Kidney (tissue), 14 donors: Measurements from ENCODE around the gene ZP1. TPM values are rescaled to one million over a fixed set of nuclear protein-coding genes. Genes with fewer than 3 reads are reported as not detected.

Experiments
- DNase-seq, 5 donors: peaks; one replicate each; pipeline ENCODE4 v3.0.0-alpha.2; 2013 to 2020
- FAIRE-seq: peaks from 2 replicates; lab custom pipeline; 2012; peaks lifted over from hg19 to GRCh38; lab: Jason Lieb, UNC
- H3K27ac ChIP-seq, 2 donors: one replicate each; pipeline ENCODE4 v1.7.0; 2013; ENCODE audit warnings: low read depth in 2 of 2, low read length in 2 of 2, inconsistent platforms in 1 of 2
- H3K27me3 ChIP-seq: one replicate; pipeline ENCODE4 v1.7.1; 2013; ENCODE audit warnings: low read length, inconsistent platforms; ENCODE audit not compliant: control insufficient read depth, insufficient read depth
- H3K36me3 ChIP-seq, 3 donors: one replicate each; pipeline versions ENCODE4 v1.7.0 to v1.7.1; 2013; ENCODE audit warnings: low read length in 3 of 3, control low read depth in 1 of 3, inconsistent platforms in 1 of 3; ENCODE audit not compliant: insufficient read depth in 3 of 3, control insufficient read depth in 2 of 3
- H3K4me1 ChIP-seq, 3 donors: one replicate each; pipeline versions ENCODE4 v1.7.0 to v1.7.1; 2013; ENCODE audit warnings: low read length in 3 of 3, inconsistent platforms in 1 of 3, low read depth in 1 of 3; ENCODE audit not compliant: control insufficient read depth in 2 of 3, insufficient read depth in 2 of 3
- H3K4me3 ChIP-seq, 3 donors: one replicate each; pipeline versions ENCODE4 v1.7.0 to v1.8.1; 2013; ENCODE audit warnings: low read length in 3 of 3, control low read depth in 1 of 3, inconsistent platforms in 1 of 3
- H3K9ac ChIP-seq, 3 donors: one replicate each; pipeline versions ENCODE4 v1.7.0 to v1.7.1; 2013; ENCODE audit warnings: low read length in 3 of 3, control low read depth in 1 of 3, inconsistent platforms in 1 of 3
- H3K9me3 ChIP-seq, 3 donors: one replicate each; pipeline versions ENCODE4 v1.7.0 to v1.7.1; 2013; ENCODE audit warnings: low read length in 3 of 3, control low read depth in 1 of 3, inconsistent platforms in 1 of 3; ENCODE audit not compliant: control insufficient read depth in 2 of 3, insufficient read depth in 1 of 3
- CTCF ChIP-seq: IDR thresholded peaks from 3 replicates; pipeline ENCODE4 v1.5.1; 2012; ENCODE audit warnings: mild to moderate bottlenecking, moderate library complexity, borderline replicate concordance; ENCODE audit not compliant: insufficient read depth; ENCODE audit errors: extremely low read depth
- intact Hi-C: fragments of 100-400 bp; cut with DNase I; formaldehyde crosslinking; loops from one replicate; pipeline ENCODE4 v1.11.1; 2022
- polyA plus RNA-seq: library from polyadenylated mRNA; stranded (reverse); fragments of 350-450 nt; fragmentation: Illumina TruSeq; extraction: RNeasy Lipid Tissue Mini Kit (QIAGEN cat#74804); gene quantifications from one replicate; pipeline ENCODE4 v1.2.3, GENCODE V29; 2014; ENCODE audit warnings: low read depth, low replicate concordance; ENCODE audit not compliant: insufficient read depth
- total RNA-seq: library from RNA; stranded (reverse); fragmentation: NEBNext Ultra II Directional; extraction: Animal tissue kit (Norgen Biotek cat#: 25700); gene quantifications from one replicate; pipeline ENCODE4 v1.2.1, GENCODE V29; 2021
- donor health status: control.
- donor health status: control.
- donor health status: control.
- donor health status: control.
- donor health status: control.
- donor health status: DM: yes; HTN: yes; CAD: no.
- donor health status: Normal renal cell carcinoma (clear cell type).

Gene ZP1
- total and polyA plus RNA-seq, 2 donors from 2014 or later: not detected

- intact Hi-C loops: no loop called here
- no peak for FAIRE-seq
- DNase-seq: no peak
- Histone ChIP-seq H3K4me3 (no peak overlapping the region), H3K9ac (no peak overlapping the region), H3K27me3 (no peaks in the 10 kb centered on the region), H3K9me3 (no peaks in the 10 kb centered on the region), H3K27ac (no peak overlapping the region), H3K36me3 (no peaks in the 10 kb centered on the region), H3K4me1 (peaks cover 0 to 2% (median 0%) of the 10 kb centered on the region in 3 donors)
- no peak for TF ChIP-seq CTCF
These were observed 9.7 kb upstream of the ZP1 start for GRCh38 chr11:60857378-60858232.

GRCh38 chr11:60858236-60858635 lies 9.1 kb upstream of the ZP1 start:
- Histone ChIP-seq H3K36me3 (no peaks in the 10 kb centered on the region), H3K4me1 (no peaks in the 10 kb centered on the region), H3K27me3 (no peaks in the 10 kb centered on the region), H3K4me3 (no peak overlapping the region), H3K27ac (no peak overlapping the region), H3K9ac (no peak overlapping the region), H3K9me3 (no peaks in the 10 kb centered on the region)
- TF ChIP-seq CTCF: no peak
- DNase-seq (no peak), FAIRE-seq (no peak)
- intact Hi-C loops: no loop called here

GRCh38 chr11:60858731-60859464 lies 8.4 kb upstream of the ZP1 start:
- Histone ChIP-seq H3K9ac (no peak overlapping the region), H3K4me3 (no peak overlapping the region), H3K27ac (no peak overlapping the region), H3K9me3 (no peaks in the 10 kb centered on the region), H3K4me1 (no peaks in the 10 kb centered on the region), H3K27me3 (no peaks in the 10 kb centered on the region), H3K36me3 (no peaks in the 10 kb centered on the region)
- TF ChIP-seq CTCF: no peak
- no peak for FAIRE-seq
- intact Hi-C loops: no loop called here
- peak in 1 of 5 donors; percentile 46 for DNase-seq
